GM12864 (cell line): ENCODE results near the gene PPP1R14B.

ENCODE experiments used
- DNase-seq: peaks from one replicate; pipeline ENCODE4 v3.0.0-alpha.2; 2011; ENCODE audit warnings: low read depth
- H3K4me3 ChIP-seq: 2 replicates; pipeline ENCODE4 v1.5.1; 2011; ENCODE audit warnings: mild to moderate bottlenecking, low read depth, low read length, control low read depth
- CTCF ChIP-seq: IDR thresholded peaks from 2 replicates; pipeline ENCODE4 v1.5.1; 2011; ENCODE audit warnings: low read depth, mild to moderate bottlenecking, moderate library complexity, low read length, control low read depth, inconsistent platforms; ENCODE audit errors: missing control alignments

The PPP1R14B gene

GRCh38 chr11:64263021-64263946 lies 16.5 kb upstream of the PPP1R14B start:
- TF ChIP-seq CTCF: no peak
- DNase-seq: no peak
- no peak overlapping the region for H3K4me3 ChIP-seq

- TF ChIP-seq CTCF: no peak
- no peak for DNase-seq
Observed at GRCh38 chr11:64262271-64263002, 15.7 kb upstream of the PPP1R14B start.

GRCh38 chr11:64261556-64262080 lies 14.9 kb upstream of the PPP1R14B start:
- DNase-seq: no peak
- no peak for TF ChIP-seq CTCF
- H3K4me3 ChIP-seq: no peak overlapping the region

More at GRCh38 chr11:64262271-64263002, 15.7 kb upstream of the PPP1R14B start:
- no peak overlapping the region for H3K4me3 ChIP-seq

- DNase-seq: no peak
- TF ChIP-seq CTCF: no peak
- no peak overlapping the region for H3K4me3 ChIP-seq
Observed at GRCh38 chr11:64260147-64260708, 13.5 kb upstream of the PPP1R14B start.

GRCh38 chr11:64259533-64260067 lies 12.9 kb upstream of the PPP1R14B start:
- no peak for DNase-seq
- TF ChIP-seq CTCF: no peak
- H3K4me3 ChIP-seq: no peak overlapping the region

- H3K4me3 ChIP-seq: no peak overlapping the region
- no peak for TF ChIP-seq CTCF
Observed at GRCh38 chr11:64258946-64259532, 12.3 kb upstream of the PPP1R14B start.

More at GRCh38 chr11:64258946-64259532, 12.3 kb upstream of the PPP1R14B start:
- no peak for DNase-seq
